GM11168 (cell line): ENCODE measurements around the gene LY6G6F.

Experiments used
- in situ Hi-C: fragments of 300-500 bp; cut with MboI; formaldehyde crosslinking; loops from one replicate; pipeline ENCODE4 v1.12.0; 2022; ENCODE audit warnings: low sequenced_read_pairs; ENCODE audit not compliant: unreplicated experiment

Gene LY6G6F

DNA sequence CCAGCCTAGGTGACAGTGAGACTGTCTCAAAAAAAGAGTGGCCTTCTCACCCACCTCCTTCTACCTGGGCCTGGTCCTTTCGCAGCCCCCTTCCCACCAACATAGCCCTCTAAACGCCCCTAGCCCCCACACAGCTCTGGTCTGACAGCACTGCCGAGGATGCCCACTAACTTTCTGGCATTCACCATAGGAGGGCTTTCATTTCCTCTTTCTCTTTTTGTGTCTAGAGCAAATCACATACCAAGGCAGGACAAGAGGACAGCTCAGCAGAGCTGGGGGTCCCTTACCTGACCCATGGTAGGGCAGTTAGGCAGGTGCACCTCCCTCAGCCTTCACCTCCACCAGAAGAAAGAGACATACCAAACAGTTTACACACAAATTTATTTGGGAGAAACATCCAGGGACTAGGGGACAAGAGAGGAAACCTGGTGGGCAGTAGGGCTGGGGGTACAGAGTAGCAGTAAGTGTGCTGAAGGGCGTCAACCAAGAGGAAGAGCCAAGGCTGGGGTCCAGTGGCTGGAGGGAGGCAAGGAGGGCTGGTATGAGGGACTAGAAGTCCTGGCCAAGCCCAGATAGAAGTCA, 30.3 kb upstream of the LY6G6F start:
- in situ Hi-C loops: no loop called here

DNA sequence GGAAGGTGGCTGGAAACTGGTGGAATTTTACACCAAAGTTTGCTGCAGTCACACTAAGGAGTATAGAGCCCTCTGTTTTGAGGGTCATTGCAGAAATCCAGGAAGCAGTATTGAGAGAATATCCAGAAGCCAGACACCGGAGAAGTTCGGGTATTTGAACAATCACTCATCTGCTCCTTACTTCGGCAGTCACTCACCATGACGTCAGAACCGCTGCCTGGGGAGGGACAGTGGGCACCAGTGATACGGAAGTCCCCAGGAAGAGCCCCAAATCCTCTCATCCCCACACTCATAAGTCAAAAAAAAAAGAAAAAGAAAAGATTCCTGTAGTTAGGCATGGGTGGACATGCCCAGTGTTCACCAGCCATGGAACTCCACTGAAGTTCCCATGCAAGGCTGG, 29.8 kb upstream of the LY6G6F start:
- in situ Hi-C loops: no loop called here

DNA sequence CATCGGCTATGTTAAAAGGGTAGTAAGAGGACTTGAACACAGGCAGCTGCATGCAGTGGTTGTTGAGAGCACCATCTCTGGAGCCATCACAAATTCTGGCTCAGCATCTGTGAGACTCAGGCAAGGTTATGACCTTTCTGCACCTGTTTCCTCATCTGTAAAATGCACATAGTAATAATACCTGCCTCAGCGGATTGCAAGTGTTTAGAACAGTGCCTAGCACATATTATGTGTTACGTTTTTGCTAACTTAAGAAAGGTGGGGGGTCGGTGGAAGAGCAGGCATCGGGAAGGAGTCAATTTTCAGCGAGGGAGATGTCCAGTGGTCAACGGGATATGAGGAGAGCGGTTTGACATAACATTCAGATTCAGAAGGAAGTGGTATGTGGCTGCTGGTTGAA, 28.7 kb upstream of the LY6G6F start:
- in situ Hi-C loops: no loop called here

DNA sequence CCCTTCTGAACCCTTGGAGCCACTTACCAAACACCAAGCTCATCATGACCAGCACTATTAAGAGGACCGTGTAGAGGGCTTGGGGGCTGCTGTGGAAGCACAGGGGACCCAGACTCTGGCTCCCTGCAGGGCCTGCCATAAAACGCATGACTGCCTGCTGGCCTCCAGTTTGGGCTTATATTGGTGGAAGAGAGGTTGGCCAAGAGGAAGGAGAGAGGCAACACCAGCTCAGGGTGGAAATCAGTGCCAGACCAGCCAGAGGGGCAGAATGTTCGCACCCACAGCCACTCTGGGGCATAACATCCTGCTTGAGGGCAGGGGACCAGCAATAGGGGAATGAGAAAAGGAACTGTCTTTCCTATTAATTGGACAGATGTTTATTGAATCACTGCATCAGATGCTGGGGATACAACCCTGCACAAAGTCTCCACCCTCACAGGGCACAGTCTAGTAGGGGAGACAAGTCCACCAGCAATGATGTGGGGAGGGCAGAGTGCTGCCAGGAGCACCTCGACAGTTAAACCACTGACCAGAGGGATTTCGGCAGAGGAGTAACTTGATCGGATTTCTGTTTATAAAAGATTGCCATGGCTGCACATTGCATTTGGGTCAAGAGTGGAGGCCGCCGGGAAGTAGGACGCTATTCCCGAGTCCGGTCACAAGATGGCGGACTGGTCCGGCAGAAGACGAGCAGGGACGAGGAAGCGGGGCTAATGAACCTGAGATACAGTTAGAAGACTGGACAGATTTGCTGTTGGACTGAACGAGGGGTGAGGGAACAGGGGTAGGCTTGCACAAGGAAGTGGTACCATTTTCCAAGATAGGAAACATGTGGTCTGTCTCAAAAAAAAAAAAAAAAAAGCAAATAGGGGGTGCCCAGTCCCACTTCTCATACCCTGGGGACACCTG, 26.2 kb upstream of the LY6G6F start, which contains the start of gene LY6G5C:
TSS of gene LY6G5C (minus strand) at position 842 of the 909 bp plus-strand sequence. CDS start at position 148, 694 bp downstream.
- in situ Hi-C loops: loop anchor here (10.0 kb wide), 1 partner anchor 84 kb away; the partner anchor contains the start of gene SAPCD1

DNA sequence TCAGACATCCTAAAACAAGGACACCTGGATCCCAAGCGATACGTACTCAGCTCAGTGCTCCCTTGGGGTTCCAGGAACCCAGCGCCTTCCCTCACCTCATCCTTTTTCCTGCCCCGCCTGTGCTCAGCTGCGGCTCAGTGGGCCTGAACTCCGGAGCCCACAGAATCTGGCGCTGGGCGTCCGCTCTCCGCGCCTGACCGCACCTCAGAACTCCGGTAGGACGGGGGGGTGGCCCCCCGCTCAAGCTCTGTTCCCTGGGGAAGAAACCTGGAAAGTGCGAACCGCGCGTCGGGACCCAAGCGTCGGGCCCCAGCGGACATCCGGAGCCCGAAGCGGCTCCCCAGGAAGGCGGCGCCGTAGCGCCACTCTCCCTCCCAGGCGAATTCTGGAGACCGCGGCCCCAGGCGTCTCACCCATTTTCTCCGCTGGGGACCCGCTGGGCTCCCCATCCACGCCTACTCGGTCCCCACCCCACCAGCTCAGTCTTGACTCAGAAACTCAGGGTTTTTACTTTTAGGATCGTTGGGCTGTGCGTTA, 25.5 kb upstream of the LY6G6F start:
- in situ Hi-C loops: loop anchor here (10.0 kb wide), 1 partner anchor 84 kb away; the partner anchor contains the start of gene SAPCD1

DNA sequence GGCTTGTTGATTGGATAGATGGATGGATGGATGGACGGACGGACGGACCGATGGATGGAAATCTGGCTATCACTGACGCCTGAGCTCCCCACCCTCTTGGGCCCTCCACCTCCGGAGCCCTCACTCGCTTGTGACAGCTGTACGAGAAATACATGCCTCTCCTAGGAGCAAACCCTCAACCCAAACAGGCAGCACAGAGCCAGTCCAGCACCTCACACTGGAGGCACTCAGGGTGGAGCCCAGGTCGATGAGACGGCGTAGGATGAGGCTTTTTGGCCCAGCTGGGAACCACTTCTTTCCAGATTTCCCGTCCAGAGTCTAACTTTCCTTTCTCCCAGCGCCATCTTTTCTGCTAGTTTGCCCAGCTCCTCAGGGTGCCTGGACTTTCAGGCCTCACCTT, 23.1 kb upstream of the LY6G6F start:
- in situ Hi-C loops: loop anchor here (10.0 kb wide), 1 partner anchor 81 kb away; the partner anchor contains the start of gene SAPCD1

DNA sequence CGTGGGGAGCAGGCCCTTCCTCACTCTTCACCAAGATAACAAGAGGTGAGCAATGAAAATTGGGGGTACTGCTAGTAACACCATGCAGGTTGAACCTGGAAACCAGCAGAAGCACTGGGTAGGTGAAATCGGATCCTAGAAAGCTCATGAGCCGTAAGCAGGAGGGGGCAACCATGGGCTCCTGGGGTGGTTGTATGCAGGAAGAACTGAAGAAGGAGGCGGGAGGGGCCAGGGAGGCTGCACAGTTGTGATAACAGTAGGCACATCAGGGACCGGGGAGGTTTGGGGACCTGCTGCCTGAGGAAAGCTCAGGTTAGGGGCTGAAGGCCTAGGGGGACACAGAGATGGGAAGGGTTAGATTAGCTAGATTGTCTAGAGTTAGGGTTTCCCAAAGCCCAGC, 20.2 kb upstream of the LY6G6F start:
- in situ Hi-C loops: loop anchor here (10.0 kb wide), 1 partner anchor 78 kb away; the partner anchor contains the start of gene SAPCD1

DNA sequence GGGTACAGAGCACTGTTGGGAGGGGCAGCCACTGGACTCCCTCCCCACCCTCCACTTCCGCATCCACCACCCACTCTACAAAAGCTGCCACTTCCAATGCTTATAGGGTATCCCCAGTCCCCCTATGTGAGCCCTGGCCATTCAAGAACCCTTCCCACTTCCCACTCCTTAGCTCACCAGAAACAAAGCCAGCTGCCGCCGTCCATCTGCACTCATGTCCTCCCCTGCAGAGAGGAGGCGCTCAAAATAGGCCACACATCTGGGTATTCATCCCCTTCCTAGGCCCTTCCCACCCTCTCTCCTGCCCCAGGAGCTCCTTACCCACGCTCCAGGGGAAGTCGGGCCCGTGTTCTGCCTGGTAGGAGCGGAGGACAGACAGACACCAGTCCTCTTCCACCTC, 19.3 kb upstream of the LY6G6F start:
- in situ Hi-C loops: loop anchor here (10.0 kb wide), 1 partner anchor 77 kb away; the partner anchor contains the start of gene SAPCD1

DNA sequence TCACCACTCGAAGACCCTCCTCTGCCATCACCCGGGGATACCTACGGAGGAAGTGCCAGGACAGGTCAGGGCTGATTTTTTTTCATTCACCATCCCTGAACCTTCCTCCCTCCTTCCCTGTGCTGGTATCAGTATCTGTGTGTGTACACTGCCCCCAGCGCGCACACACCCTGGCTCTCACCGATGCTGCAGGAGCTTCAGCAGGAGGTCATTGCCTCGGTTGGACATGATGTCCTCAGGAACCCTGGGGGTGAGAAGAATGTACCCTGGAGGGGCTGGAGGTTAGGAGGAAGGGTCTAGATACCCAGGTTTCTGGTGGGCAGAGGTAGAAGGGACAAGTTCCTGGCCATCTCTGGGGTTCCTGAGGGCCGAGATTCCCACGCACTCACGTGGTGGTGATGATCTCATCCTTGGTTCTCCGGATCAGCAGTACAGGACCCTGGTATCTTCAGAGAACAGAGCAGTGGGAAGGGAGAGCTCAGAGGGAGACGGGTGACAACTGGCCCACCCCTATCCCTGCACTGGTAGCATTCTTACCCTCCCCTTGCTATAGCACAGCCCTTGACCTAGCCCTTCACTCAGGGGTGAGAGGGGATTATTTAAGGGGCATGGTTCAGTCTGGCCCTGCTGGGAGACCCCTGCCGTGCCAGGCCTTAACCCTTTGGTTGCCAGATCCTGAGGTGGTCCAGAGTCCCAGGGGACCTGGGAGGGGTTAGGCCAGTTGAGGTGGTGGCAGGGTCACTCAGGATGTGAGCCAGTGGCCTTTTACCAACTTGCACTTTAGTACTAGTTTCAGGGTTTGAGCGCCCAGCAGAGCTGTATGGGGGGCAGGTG, 18.6 kb upstream of the LY6G6F start:
- in situ Hi-C loops: loop anchor here (10.0 kb wide), 1 partner anchor 77 kb away; the partner anchor contains the start of gene SAPCD1

DNA sequence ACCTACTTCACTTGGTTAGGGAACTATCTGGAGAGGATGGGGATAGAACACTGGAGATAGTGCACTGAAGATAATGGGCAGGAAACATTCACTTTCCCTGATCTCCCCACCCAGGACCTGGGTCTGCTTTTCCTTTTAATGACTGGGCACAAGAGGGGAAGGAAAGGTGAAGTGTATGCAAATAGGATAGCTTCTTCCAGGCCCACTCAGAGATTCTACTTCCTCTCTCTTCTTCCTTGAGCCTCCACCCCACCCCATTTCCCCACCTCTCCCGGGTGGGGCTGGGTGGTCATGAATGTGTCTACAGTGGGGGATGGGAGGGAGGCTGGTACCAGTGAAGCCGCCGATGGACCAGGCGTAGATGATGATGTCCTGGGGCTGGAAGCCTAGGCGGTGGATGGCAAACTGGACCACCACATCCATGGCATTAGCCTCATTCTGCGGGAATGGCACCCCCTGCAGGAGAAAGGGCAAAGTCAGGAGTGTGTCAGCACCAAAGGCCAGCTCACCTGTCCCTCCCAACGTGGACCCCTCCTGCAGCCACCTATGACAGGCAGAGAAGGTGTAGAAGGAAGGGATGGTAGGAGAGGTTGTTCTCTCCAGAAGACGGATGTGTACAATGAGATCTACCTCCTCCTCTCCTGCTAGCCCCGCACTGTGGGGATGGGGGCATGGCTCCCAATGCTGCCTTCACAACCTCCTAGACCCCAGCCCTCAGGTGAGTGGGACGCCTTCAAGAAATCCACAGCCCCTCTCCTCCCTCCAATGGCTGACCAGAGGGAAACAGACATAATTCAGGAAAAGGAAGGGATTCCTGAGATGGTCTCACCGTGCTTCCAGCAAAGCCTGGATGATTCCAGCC, 17.2 kb upstream of the LY6G6F start:
- in situ Hi-C loops: loop anchor here (10.0 kb wide), 1 partner anchor 75 kb away; the partner anchor contains the start of gene SAPCD1

DNA sequence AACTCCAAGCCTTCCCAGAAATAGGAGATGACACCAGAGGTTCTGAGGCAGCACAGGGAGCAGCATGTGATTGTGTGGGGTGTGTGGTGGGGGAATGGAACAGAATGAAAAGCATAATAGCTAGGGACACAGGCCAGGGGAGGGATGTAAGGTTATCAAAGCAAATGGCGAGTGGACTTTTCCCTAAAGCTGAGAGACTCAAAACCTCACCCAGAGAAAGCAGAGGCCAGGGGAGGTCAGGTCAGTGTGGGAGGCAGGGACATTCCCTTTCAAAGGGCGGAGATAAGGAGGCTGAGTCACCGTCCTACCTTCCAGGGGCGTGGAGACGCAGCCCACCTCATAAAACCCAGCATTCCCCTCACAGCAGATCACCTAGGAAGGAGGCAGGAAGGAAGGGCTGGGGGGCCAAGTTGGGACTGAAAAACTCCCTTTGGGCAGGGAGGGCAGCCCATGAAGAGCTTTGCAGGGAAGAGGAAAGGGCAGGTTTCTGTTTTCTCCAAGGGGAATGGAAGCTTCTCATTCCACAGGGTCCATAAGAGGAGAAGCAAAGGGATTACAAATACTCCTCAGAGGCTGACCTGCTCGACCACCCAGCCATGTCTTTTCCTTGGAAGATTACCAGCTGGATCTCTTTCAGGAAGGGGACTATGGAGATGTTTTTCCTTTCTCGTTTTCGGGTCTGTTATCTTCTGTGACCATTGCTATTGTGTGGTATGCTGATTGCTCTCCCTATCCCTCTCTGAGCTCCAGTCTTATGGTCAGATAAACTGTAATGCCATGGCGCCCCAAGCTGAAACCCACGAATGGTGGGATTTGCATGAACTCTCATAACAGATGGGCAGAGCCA, 16.2 kb upstream of the LY6G6F start:
- in situ Hi-C loops: no loop called here

DNA sequence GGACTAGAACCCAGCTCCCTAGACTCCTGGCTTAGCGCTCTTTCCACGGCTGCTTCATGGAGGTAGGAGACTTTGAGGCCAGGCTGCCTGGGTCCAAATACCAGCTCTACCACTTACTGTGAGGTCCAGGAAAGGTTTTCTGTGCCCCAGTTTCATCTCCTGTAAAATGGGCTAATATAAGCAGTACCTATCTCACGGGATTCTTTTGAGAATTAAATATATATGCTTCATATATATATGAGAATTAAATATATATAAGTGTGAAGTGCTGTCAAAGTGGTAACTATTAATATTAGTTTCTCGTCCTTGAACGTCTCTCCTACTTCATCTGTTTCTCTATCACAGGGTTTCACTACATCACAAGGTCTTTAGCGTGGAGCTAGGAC, 15.6 kb upstream of the LY6G6F start:
- in situ Hi-C loops: no loop called here

DNA sequence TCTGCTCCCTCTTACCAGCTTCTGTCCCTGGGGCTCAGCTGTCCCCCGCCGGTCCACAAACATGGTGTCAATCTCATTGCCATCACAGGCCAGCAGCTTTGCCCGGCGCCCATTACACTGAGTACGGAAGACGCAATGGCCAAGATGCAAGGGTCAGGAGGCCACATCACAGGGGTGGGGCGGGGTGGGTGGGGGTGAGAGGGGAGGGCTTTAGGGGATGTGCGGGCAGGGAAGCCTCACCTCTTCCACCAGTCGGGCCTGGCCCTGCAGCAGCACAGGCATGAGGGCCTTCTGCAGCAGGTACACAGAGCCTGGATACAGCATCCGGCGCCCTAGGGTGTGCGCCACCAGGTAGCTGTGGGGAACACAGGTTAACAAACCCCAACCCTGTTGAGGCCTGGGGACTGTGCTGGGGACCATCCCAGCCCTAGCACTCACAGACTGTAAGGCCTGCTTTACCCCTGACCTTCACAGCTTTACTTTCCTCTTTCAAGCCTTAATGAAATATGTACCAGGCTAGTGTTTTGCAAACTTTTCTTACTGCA, 15.0 kb upstream of the LY6G6F start:
- in situ Hi-C loops: no loop called here

DNA sequence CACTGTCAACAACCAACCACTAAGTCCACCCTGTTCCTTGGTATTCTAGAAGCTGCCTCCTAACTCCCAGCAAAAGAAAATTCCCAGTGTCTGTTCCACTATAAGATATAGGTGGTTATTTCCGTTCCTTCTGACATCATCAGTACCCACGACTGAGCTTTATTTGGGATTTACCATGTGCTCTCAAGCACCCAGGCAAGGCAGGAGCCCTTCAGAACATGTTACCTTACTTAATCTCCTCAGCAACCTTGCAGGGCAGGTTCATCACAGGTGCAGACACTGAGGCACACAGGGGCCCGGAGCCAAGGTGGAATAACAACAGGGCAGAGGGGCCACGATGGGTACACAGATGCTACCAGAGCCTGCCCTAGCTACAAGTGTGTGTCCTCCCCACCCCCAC, 14.3 kb upstream of the LY6G6F start:
- in situ Hi-C loops: no loop called here

DNA sequence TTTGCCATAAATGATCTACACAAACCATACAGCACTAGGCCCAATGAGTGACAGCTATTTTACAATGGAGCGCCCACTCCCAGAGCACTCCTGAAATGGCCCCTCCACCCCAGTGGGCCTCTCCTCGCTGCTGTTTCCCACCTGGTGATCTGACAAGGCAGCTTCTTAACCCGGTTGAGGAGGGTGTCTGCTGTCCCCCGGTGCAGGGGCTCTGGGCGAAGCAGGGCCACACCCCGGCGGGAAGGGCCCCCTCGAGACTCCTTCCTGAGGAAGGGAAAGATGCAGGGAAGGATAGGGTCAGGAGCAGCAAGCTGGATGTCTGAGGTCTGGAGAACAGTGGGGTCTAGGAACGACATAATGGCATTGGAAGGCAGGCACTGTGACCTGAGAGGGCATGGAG, 13.8 kb upstream of the LY6G6F start:
- in situ Hi-C loops: no loop called here

DNA sequence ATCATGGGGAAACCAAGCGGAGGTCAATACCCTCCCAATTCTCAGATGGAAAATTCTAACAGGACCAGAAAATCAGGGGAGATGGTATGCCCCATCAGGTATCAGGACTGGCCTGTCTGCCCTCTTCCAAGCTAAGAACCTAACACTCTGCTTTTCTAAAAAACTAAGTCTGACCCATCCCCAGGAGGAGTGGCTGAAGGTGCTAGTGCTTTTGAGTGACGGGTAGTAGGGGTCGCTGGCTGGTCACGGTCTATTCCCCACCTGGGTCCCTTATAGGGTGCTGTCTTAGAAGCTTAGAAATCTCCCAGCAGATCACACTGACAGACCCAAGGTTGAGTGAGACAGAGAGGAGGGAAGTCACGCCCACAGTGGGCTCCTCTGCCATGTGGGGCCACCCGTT, 13.1 kb upstream of the LY6G6F start:
- in situ Hi-C loops: no loop called here

DNA sequence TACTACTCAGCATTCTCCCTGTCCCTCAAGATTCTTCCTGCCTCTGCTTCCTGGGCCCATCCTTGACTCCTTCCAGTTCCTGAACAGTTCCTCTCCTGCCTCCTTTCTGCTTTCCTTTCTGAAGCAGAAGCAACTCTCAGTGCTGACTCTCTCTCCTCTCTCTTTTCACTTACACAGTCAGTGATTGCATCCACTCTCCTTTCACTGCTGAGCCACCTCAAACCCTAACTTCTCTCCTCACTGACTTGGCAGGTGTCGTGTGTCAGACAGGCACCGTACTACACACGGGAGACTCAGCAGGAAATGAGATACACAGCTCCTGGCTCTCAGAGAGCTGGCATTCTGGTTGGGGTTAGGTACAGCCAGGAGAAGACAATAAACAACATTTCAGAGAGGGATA, 9.1 kb upstream of the LY6G6F start:
- in situ Hi-C loops: no loop called here
